B cell (primary cell): Measurements from ENCODE around the gene TANK. TPM values are rescaled to one million over a fixed set of nuclear protein-coding genes. Genes with fewer than 3 reads are reported as not detected.

ENCODE experiments used
- ATAC-seq: fragments of 200-7000 bp; cut with Tn5 transposase; one replicate; pipeline ENCODE4 v1.10.0; 2021; ENCODE audit warnings: low read depth, mild to moderate bottlenecking, moderate number of reproducible peaks, moderate library complexity
- CTCF ChIA-PET: fragments of 350-600 bp; sonication (Branson Sonifier 250); formaldehyde crosslinking; loops from one replicate; lab custom pipeline; 2021; ENCODE audit warnings: antibody characterized with exemption, inconsistent platforms; lab: Charles Lee
- POLR2A ChIA-PET: fragments of 350-600 bp; sonication (Branson Sonifier 250); formaldehyde crosslinking; loops from one replicate; lab custom pipeline; 2021; ENCODE audit warnings: antibody characterized with exemption; lab: Charles Lee
- DNase-seq: peaks from one replicate; pipeline ENCODE4 v3.0.0; 2013
- H2AFZ ChIP-seq: 2 replicates; pipeline ENCODE4 v1.6.1; 2012; ENCODE audit warnings: mild to moderate bottlenecking, low read depth, low read length; ENCODE audit not compliant: insufficient read depth, poor library complexity, severe bottlenecking
- H3K27ac ChIP-seq, 2 donors: 1 replicate in 1 of 2; 2 replicates in 1 of 2; pipeline ENCODE4 v1.5.1; 2012 to 2013; ENCODE audit warnings: low read length in 2 of 2, mild to moderate bottlenecking in 2 of 2, moderate library complexity in 1 of 2
- H3K27me3 ChIP-seq, 4 experiments: fragments of 200-600 bp in 1 of 4; sonication (generic) in 1 of 4; replicated peaks in 1 of 4; 1 replicate in 2 of 4; 2 replicates in 2 of 4; pipeline versions ENCODE4 v1.6.1 to v1.7.0; 2013 to 2016; ENCODE audit warnings: low read length in 3 of 4, mild to moderate bottlenecking in 2 of 4, mixed read lengths in 1 of 4, moderate library complexity in 1 of 4; ENCODE audit not compliant: insufficient read depth in 4 of 4, control insufficient read depth in 3 of 4; ENCODE audit errors: control extremely low read depth in 1 of 4
- H3K36me3 ChIP-seq, 2 experiments: replicated peaks in 1 of 2; 1 replicate in 1 of 2; 2 replicates in 1 of 2; pipeline versions ENCODE4 v1.6.1 to v1.7.1; 2013; ENCODE audit warnings: low read length in 1 of 2; ENCODE audit not compliant: insufficient read depth in 2 of 2, control insufficient read depth in 1 of 2; ENCODE audit errors: control extremely low read depth in 1 of 2, extremely low read depth in 1 of 2
- H3K4me1 ChIP-seq, 2 donors: fragments of 200-600 bp in 1 of 2; sonication (generic) in 1 of 2; 1 replicate in 1 of 2; 2 replicates in 1 of 2; pipeline versions ENCODE4 v1.5.1 to v1.6.1; 2013 to 2017; ENCODE audit warnings: low read length in 2 of 2; ENCODE audit not compliant: control insufficient read depth in 2 of 2, insufficient read depth in 2 of 2
- H3K4me2 ChIP-seq: replicated peaks from 2 replicates; pipeline ENCODE3; 2012; ENCODE audit warnings: mild to moderate bottlenecking, low read depth, low read length; ENCODE audit not compliant: poor library complexity, severe bottlenecking
- H3K4me3 ChIP-seq, 5 experiments: fragments of 200-600 bp in 1 of 5; sonication (generic) in 1 of 5; 1 replicate in 3 of 5; 2 replicates in 2 of 5; pipeline versions ENCODE4 v1.5.1 to v1.7.0; 2011 to 2016; ENCODE audit warnings: low read length in 4 of 5, mild to moderate bottlenecking in 4 of 5, low read depth in 2 of 5, control low read depth in 1 of 5, moderate library complexity in 1 of 5; ENCODE audit not compliant: insufficient read depth in 1 of 5; ENCODE audit errors: control extremely low read depth in 1 of 5, extremely low read depth in 1 of 5
- H3K79me2 ChIP-seq: fragments of 200-600 bp; sonication (generic); one replicate; pipeline ENCODE4 v1.6.0; 2016; ENCODE audit warnings: low read length; ENCODE audit not compliant: control insufficient read depth, insufficient read depth
- H3K9ac ChIP-seq: fragments of 200-600 bp; sonication (generic); 2 replicates; pipeline ENCODE4 v1.6.1; 2017; ENCODE audit warnings: mild to moderate bottlenecking, low read length, moderate library complexity
- H3K9me3 ChIP-seq, 3 donors: one replicate each; pipeline versions ENCODE4 v1.6.1 to v1.7.1; 2013; ENCODE audit warnings: low read length in 2 of 3; ENCODE audit not compliant: control insufficient read depth in 2 of 3, insufficient read depth in 1 of 3; ENCODE audit errors: control extremely low read depth in 1 of 3
- H4K20me1 ChIP-seq: 2 replicates; pipeline ENCODE4 v1.6.0; 2012; ENCODE audit warnings: mild to moderate bottlenecking, low read length; ENCODE audit not compliant: insufficient read depth, control insufficient read depth, poor library complexity, severe bottlenecking
- H3K27ac Mint-ChIP-seq: one replicate; pipeline ENCODE4 v1.8.0; 2021; ENCODE audit warnings: mixed read lengths
- H3K27me3 Mint-ChIP-seq: one replicate; pipeline ENCODE4 v1.8.0; 2021; ENCODE audit warnings: mixed read lengths
- H3K4me1 Mint-ChIP-seq: one replicate; pipeline ENCODE4 v1.8.0; 2021; ENCODE audit warnings: mixed read lengths
- H3K4me3 Mint-ChIP-seq: one replicate; pipeline ENCODE4 v1.8.0; 2021; ENCODE audit warnings: mixed read lengths
- H3K9me3 Mint-ChIP-seq: one replicate; pipeline ENCODE4 v1.8.0; 2022; ENCODE audit warnings: mixed read lengths; ENCODE audit not compliant: insufficient read depth
- EZH2 ChIP-seq: IDR thresholded peaks from 2 replicates; pipeline ENCODE4 v1.6.1; 2012; ENCODE audit warnings: borderline replicate concordance, low read depth, mild to moderate bottlenecking, moderate library complexity, low read length; ENCODE audit not compliant: insufficient read depth, poor library complexity, severe bottlenecking
- WGBS: methylation state at CpG from one replicate; pipeline ENCODE4 v1.1.5; 2013; ENCODE audit warnings: missing lambda C conversion rate; ENCODE audit not compliant: insufficient coverage; 5-methylcytosine and 5-hydroxymethylcytosine counted together
- intact Hi-C: fragments of 100-400 bp; cut with micrococcal nuclease; formaldehyde crosslinking; loops from one replicate; pipeline ENCODE4 v1.10.0; 2022
- polyA plus RNA-seq: library from polyadenylated mRNA; depleted of rRNA; stranded (reverse); fragments of >200 nt; gene quantifications from 2 replicates; pipeline ENCODE4 v1.2.3, GENCODE V29; 2012
- total RNA-seq, 2 donors: library from RNA; stranded (reverse); fragments of 120-200 nt in 1 of 2; gene quantifications; 1 replicate in 1 of 2; 2 replicates in 1 of 2; pipeline versions ENCODE4 v1.2.3 to v1.2.4, GENCODE V29; 2013 to 2022
- TF ChIP-seq, protein P1 (sequence below): fragments of 200-600 bp; IDR thresholded peaks from one replicate; pipeline ENCODE4 v1.8.0; 2022; ENCODE audit warnings: antibody characterized with exemption, mild to moderate bottlenecking

TANK gene
- total and polyA plus RNA-seq, 2 donors (not counting 1 experiment from before 2014, with no cell fraction given), result 62.4 to 179 TPM

DNA sequence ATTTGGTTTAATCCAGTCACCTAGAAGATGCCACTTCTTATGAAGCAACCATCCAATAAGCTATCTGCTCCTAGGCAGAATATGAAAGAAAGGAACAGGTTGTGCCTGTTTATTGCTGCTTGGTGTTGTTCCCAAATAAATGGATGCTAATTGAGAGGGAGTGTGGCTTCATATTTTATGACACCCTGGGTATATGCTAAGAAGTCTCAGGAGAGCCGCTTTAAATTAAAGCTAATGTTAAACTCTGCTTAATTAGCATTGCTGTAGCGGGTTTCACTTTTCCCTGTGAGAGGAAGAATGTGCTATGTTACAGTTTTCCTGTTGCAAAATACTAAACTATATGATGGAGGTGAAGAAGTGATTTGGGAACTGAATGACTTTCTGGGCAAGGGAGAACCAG, 48.7 kb upstream of the TANK start:
- Histone ChIP-seq H4K20me1 (no peaks in the 10 kb centered on the region), H3K4me2 (no peak overlapping the region), H3K79me2 (no peaks in the 10 kb centered on the region), H2AFZ (no peak overlapping the region), H3K4me3 (no peak overlapping the region), H3K4me1 (peaks cover 3 to 7% of the 10 kb centered on the region in 2 donors), H3K36me3 (no peaks in the 10 kb centered on the region), H3K9ac (no peak overlapping the region), H3K27me3 (no peaks in the 10 kb centered on the region), H3K27ac (no peak overlapping the region), H3K9me3 (no peaks in the 10 kb centered on the region)
- no peak for TF ChIP-seq EZH2
- TF ChIP-seq, protein P1, sequence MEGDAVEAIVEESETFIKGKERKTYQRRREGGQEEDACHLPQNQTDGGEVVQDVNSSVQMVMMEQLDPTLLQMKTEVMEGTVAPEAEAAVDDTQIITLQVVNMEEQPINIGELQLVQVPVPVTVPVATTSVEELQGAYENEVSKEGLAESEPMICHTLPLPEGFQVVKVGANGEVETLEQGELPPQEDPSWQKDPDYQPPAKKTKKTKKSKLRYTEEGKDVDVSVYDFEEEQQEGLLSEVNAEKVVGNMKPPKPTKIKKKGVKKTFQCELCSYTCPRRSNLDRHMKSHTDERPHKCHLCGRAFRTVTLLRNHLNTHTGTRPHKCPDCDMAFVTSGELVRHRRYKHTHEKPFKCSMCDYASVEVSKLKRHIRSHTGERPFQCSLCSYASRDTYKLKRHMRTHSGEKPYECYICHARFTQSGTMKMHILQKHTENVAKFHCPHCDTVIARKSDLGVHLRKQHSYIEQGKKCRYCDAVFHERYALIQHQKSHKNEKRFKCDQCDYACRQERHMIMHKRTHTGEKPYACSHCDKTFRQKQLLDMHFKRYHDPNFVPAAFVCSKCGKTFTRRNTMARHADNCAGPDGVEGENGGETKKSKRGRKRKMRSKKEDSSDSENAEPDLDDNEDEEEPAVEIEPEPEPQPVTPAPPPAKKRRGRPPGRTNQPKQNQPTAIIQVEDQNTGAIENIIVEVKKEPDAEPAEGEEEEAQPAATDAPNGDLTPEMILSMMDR, result no peak
- intact Hi-C loops, result no loop called here
- ATAC-seq (no peak), DNase-seq (no peak)
- no peak overlapping the region for H3K4me3 Mint-ChIP-seq
- POLR2A ChIA-PET, result no interaction called here
- 100% methylated on average over 1 of the region's 2 CpGs for WGBS
- CTCF ChIA-PET, result interaction anchor here (0.8 kb wide), 1 partner anchor 10 kb away, joined by 3 read pairs; no protein-coding TSS in a partner anchor
- no peak overlapping the region for H3K27ac Mint-ChIP-seq
- no peaks in the 10 kb centered on the region for H3K9me3 Mint-ChIP-seq
- peaks cover 24% of the 10 kb centered on the region for H3K4me1 Mint-ChIP-seq
- no peaks in the 10 kb centered on the region for H3K27me3 Mint-ChIP-seq

DNA sequence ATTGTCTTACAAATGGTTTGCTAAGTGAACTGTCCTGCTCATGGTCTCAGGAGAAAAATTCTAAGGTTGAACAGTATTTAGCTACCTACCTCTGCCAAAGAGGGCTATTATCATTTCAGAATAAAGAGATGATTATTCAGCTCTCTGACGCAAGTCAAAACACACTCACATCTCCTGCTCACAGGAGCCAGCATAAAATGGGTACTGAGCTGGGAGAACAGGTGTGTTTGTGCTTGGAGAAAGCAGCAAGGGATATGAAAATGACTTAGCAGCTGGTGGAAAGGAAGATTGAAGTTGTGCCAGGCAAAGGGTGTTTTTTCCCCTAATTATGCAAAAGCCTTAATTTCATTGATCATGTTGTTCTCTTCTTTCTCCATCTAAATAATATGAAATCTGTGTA, 47.3 kb upstream of the TANK start:
- intact Hi-C loops, result no loop called here
- no CpG with 5 or more reads among the region's 1 CpG for WGBS
- Histone ChIP-seq H3K4me2 (no peak overlapping the region), H3K9me3 (no peaks in the 10 kb centered on the region), H3K79me2 (no peaks in the 10 kb centered on the region), H3K4me3 (no peak overlapping the region), H3K27me3 (no peaks in the 10 kb centered on the region), H3K9ac (no peak overlapping the region), H2AFZ (no peak overlapping the region), H4K20me1 (no peaks in the 10 kb centered on the region), H3K36me3 (no peaks in the 10 kb centered on the region), H3K27ac (no peak overlapping the region), H3K4me1 (peaks cover 4 to 8% of the 10 kb centered on the region in 2 donors)
- TF ChIP-seq EZH2, result no peak
- TF ChIP-seq, protein P1, result no peak
- no peaks in the 10 kb centered on the region for H3K27me3 Mint-ChIP-seq
- no peak for DNase-seq
- ATAC-seq, result no peak
- POLR2A ChIA-PET, result no interaction called here
- no peak overlapping the region for H3K27ac Mint-ChIP-seq
- CTCF ChIA-PET, result interaction anchor here (1.1 to 1.4 kb wide), 2 partner anchors 16 to 50 kb away, joined by 3 read pairs; no protein-coding TSS in a partner anchor
- no peaks in the 10 kb centered on the region for H3K9me3 Mint-ChIP-seq
- H3K4me3 Mint-ChIP-seq, result no peak overlapping the region
- peaks cover 21% of the 10 kb centered on the region for H3K4me1 Mint-ChIP-seq
